Motor neuron (in vitro differentiated cells): Measurements from ENCODE around the gene GH1. TPM values are rescaled to one million over a fixed set of nuclear protein-coding genes. Genes with fewer than 3 reads are reported as not detected.

Experiments used
- ATAC-seq, 8 experiments: fragments of 200-7000 bp; cut with Tn5 transposase; replicated peaks in 6 of 8; 2 replicates each; pipeline ENCODE4 v1.8.0; 2021; ENCODE audit warnings: mild to moderate bottlenecking in 8 of 8, moderate library complexity in 8 of 8
- H3K27ac ChIP-seq, 2 donors: fragments of 250-450 bp; sonication (Bioruptor Pico); 2 replicates each; pipeline ENCODE4 v1.9.0; 2021; ENCODE audit warnings: antibody characterized with exemption in 2 of 2, mild to moderate bottlenecking in 2 of 2, moderate library complexity in 1 of 2
- H3K4me1 ChIP-seq, 2 donors: fragments of 250-450 bp; sonication (Bioruptor Pico); replicated peaks in 1 of 2; 2 replicates each; pipeline ENCODE4 v1.6.1; 2021; ENCODE audit warnings: antibody characterized with exemption in 2 of 2, mild to moderate bottlenecking in 2 of 2, moderate library complexity in 1 of 2
- H3K4me3 ChIP-seq, 5 donors: fragments of 250-450 bp; sonication (Bioruptor Pico); 2 replicates each; pipeline ENCODE4 v1.9.0; 2021; ENCODE audit warnings: antibody characterized with exemption in 5 of 5, mild to moderate bottlenecking in 5 of 5, moderate library complexity in 4 of 5
- WGBS, 10 experiments: fragments of 450-650 bp; shearing (Covaris generic); methylation state at CpG; one replicate each; pipeline ENCODE4 v1.0.0; 2022; 5-methylcytosine and 5-hydroxymethylcytosine counted together
- in situ Hi-C, 9 experiments: fragments of 400-800 bp; cut with MboI; loops; one replicate each; pipeline ENCODE4 v1.15.0; 2021; ENCODE audit warnings: low sequenced_read_pairs in 9 of 9, low pct_unique_long_range_greater_than_20kb in 2 of 9; ENCODE audit not compliant: unreplicated experiment in 9 of 9
- total RNA-seq, 8 experiments: library from RNA; unstranded; fragments of 300-600 nt; gene quantifications; 2 replicates each; pipeline versions ENCODE4 v1.2.3 to v1.2.4, GENCODE V29; 2022

The GH1 gene
- total RNA-seq, 8 experiments from 2014 or later: not detected

DNA sequence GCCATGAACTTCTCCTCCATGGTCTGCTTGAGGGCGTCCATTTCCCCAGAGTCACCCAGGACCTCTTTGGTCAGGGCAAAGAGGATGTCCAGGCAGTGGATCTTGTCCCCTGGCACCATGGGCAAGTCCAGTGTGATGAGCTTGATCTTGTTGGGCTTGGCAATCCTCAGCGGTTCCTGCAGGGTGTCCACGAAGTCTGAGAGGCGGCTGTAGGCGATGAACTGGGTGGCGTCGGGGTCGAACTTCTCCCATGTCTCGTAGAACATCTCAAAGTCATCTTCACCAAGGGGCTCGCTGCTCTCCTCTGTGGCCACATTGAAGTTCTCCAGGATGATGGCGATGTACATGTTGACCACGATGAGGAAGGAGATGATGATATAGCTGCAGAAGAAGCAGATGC, 22.5 kb upstream of the GH1 start:
- no peak overlapping the region for H3K4me3 ChIP-seq
- H3K27ac ChIP-seq: no peak overlapping the region
- no peaks in the 10 kb centered on the region for H3K4me1 ChIP-seq
- 69 to 97% (median 81%) methylated on average over 3 to 10 of the region's 12 CpGs; no CpG with 5 or more reads in 7 of the 10 experiments for WGBS, 10 experiments
- no peak for ATAC-seq
- in situ Hi-C loops: loop anchor here in 2 of 9 experiments (25.0 kb wide), 1 partner anchor 196 kb away; the partner anchor contains the start of gene ERN1 (in 2 of the 2)

DNA sequence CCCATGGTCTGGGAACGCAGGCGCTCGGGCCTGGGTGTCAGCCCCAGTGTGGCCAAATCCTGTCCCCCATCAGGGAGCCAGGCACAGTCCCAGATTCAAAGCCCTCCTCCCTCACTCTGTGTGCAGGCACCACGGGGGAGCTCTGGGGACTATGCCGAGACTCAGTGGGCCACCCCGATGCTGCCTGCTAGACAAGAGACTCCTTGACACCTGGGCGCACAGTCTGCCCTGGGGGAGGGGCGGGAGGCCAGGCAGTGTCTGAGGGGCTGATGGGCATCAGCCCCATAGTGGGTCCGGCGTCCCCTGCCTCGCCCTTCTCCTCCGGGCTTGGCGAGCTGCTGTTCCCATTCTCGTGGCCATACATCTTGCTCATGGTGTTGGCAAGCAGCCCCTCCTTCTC, 21.9 kb upstream of the GH1 start:
- no peak overlapping the region for H3K27ac ChIP-seq
- no peak overlapping the region for H3K4me3 ChIP-seq
- no peak for ATAC-seq
- no peaks in the 10 kb centered on the region for H3K4me1 ChIP-seq
- 87 to 93% (median 90%) methylated on average over 2 to 4 of the region's 14 CpGs; no CpG with 5 or more reads in 7 of the 10 experiments for WGBS, 10 experiments
- in situ Hi-C loops: loop anchor here in 2 of 9 experiments (25.0 kb wide), 1 partner anchor 197 kb away; the partner anchor contains the start of gene ERN1 (in 2 of the 2)

DNA sequence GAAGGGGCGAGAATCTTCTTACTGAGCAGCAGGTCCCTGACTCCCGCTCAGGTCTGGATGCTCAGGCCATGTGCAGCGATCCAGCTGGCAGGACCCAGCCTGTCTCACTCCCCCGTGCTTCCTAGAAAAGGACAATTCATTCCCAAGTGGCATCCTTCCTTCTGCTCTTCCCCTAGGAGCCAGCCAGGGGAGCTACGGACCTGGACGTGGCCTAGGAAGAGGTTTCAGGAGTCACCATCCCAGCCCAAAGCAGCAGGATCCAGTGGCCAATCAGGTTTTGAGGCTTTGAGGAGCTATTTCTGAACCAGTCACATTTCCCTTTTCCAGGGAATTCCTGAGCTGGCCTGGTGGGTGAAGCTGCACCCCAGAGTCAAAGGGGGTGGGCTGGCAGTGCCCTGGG, 21.2 kb upstream of the GH1 start:
- Histone ChIP-seq H3K4me3 (no peak overlapping the region), H3K4me1 (no peaks in the 10 kb centered on the region), H3K27ac (no peak overlapping the region)
- no peak for ATAC-seq
- WGBS, 10 experiments: 75 to 80% (median 80%) methylated on average over 1 to 3 of the region's 6 CpGs; no CpG with 5 or more reads in 7 of the 10 experiments
- in situ Hi-C loops: loop anchor here in 2 of 9 experiments (25.0 kb wide), 1 partner anchor 197 kb away; the partner anchor contains the start of gene ERN1 (in 2 of the 2)

DNA sequence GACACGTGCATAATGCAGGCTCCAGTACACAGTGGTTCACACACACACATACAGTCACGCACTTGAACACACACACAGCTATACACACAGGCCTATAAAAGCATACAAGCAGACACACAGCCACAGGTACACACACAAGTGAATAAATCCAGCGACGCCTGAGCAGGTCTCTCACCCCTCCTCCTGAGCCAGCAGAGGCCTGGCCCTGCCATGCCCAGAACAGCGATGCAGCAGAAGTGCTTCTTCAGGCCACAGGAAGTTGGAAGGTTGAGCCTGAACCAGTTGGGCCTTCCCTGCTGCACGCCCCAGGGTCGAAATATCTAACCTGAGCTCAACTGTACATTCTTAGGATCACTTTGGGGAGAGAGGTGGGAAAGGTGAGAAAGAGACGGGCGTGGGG, 20.8 kb upstream of the GH1 start:
- Histone ChIP-seq H3K27ac (no peak overlapping the region), H3K4me3 (no peak overlapping the region), H3K4me1 (no peaks in the 10 kb centered on the region)
- no peak for ATAC-seq
- in situ Hi-C loops: loop anchor here in 2 of 9 experiments (25.0 kb wide), 1 partner anchor 198 kb away; the partner anchor contains the start of gene ERN1 (in 2 of the 2)
- 100% methylated on average over 1 to 2 of the region's 9 CpGs; no CpG with 5 or more reads in 8 of the 10 experiments for WGBS, 10 experiments

DNA sequence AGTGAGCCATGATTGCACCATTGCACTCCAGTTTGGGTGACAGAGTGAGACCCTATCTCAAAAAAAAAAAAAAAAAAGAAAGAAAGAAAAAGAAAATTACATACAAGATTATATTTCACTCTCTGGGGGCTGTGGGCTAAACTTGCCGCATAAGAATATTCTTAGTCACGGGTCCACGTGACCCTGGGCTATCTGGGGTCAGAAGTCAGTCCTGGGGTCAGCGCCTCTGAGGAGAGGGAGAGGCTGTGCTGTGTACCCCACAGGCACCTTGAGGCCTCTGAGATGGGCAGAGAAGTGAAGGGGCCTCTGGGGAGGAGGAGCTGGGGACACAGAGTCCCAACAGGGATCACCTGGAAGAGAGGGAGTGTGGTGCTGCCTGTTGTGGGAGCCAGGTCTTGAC, 19.3 kb upstream of the GH1 start:
- Histone ChIP-seq H3K27ac (no peak overlapping the region), H3K4me1 (no peaks in the 10 kb centered on the region), H3K4me3 (no peak overlapping the region)
- 40 to 89% (median 84%) methylated on average over 2 to 4 of the region's 4 CpGs; no CpG with 5 or more reads in 7 of the 10 experiments for WGBS, 10 experiments
- no peak for ATAC-seq
- in situ Hi-C loops: loop anchor here in 2 of 9 experiments (25.0 kb wide), 1 partner anchor 199 kb away; the partner anchor contains the start of gene ERN1 (in 2 of the 2)

DNA sequence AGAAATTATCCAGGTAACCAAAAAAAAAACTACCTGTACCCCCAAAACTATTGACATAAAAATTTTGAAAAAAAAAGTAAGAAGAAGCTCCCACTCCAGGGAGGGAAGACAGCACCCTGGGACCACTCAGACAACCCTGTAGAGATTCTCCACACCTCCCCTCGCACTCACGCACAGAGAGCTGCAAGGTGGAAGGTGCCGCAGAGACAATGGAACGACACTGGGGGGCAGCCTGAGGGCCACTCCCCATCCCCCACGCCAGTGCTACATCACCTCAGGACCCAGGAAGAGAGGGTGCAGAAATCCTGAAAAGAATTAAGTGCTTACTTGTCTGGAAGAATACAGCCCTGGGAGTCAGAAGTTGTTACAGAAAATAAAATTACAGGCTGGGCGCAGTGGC, 18.7 kb upstream of the GH1 start:
- no peak for ATAC-seq

DNA sequence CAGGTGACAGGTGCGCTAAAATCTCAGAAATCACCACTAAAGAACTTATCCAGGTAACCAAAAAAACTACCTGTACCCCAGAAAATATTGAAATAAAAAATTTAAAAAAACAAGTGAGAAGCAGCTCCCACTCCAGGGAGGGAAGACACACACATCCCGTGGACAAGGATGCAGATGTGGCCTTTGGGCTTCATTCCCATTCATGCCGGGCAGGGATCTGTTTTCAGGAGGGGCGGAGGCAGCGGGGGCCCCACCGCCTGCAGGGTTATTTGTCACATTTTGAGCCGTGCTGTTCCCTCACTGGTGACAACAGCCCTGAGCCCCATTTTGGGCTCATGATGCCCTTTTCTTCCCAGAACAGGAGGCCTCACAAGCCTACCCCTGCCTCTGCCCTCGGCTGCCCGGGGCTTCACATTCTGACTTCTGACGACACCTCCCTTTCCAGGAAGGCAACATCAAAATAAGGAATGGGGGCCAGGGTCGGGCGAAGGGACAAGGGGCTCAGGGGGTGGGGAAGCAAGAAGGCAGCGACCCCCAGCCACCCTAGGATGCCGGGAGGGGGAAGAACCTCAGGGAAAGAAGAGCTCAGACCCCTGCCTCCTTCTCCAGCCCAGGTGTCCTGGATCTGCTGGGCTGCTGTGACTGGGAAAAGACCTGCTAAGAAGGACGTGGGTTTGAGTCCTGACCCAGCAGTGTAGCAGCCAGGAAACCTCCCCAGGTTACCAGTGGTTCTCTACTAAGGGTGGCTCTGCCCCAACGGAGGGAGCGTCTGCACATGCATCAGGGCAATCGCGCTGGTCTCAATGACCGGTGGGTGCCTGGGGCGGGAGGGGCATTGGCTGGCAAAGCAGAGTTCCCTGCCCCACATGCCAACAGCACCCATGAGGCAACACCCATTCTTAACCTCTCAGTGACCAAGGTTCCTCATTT, 15.8 kb upstream of the GH1 start:
- peaks cover 0 to 7% of the 10 kb centered on the region in 2 donors for H3K4me1 ChIP-seq
- no peak overlapping the region for H3K27ac ChIP-seq
- in situ Hi-C loops: loop anchor here in 2 of 9 experiments (25.0 kb wide), 1 partner anchor 203 kb away; the partner anchor contains the start of gene ERN1 (in 2 of the 2)
- WGBS, 10 experiments: 0 to 100% (median 67%) methylated on average over 1 to 4 of the region's 21 CpGs; no CpG with 5 or more reads in 5 of the 10 experiments
- peak in 2 of 8 experiments; percentile 33 to 58 for ATAC-seq
- H3K4me3 ChIP-seq: no peak overlapping the region

More for the DNA sequence above, 18.7 kb upstream of the GH1 start:
- Histone ChIP-seq H3K4me1 (peaks cover 0 to under 1% of the 10 kb centered on the region in 2 donors), H3K4me3 (no peak overlapping the region), H3K27ac (no peak overlapping the region)
- in situ Hi-C loops: loop anchor here in 2 of 9 experiments (25.0 kb wide), 1 partner anchor 200 kb away; the partner anchor contains the start of gene ERN1 (in 2 of the 2)
- 0 to 96% (median 75%) methylated on average over 1 to 5 of the region's 6 CpGs; no CpG with 5 or more reads in 4 of the 10 experiments for WGBS, 10 experiments

DNA sequence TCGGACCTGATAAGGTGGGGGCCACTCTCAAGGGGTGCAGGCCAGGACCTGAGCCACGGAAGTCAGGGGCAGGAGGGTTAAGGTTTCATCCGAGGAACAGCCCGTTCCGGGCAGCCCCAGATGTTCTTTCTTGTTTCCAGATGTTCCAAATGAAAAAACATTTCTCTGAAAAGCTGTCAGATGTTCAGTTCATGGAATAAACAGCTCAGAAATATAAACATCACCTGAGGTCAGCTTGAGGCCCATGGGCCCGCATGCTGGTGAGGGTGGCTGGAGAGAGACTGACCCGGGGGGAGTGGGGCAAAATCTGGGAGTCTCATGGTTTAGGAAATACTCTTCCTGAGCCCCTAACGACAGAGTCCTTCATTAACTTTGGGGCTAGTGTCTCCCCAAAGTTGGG, 15.0 kb upstream of the GH1 start:
- Histone ChIP-seq H3K4me3 (no peak overlapping the region), H3K4me1 (peaks cover 0 to 7% of the 10 kb centered on the region in 2 donors), H3K27ac (no peak overlapping the region)
- WGBS, 10 experiments: 22 to 100% (median 100%) methylated on average over 1 to 8 of the region's 8 CpGs; no CpG with 5 or more reads in 5 of the 10 experiments
- in situ Hi-C loops: loop anchor here in 2 of 9 experiments (25.0 kb wide), 1 partner anchor 204 kb away; the partner anchor contains the start of gene ERN1 (in 2 of the 2)
- no peak for ATAC-seq

DNA sequence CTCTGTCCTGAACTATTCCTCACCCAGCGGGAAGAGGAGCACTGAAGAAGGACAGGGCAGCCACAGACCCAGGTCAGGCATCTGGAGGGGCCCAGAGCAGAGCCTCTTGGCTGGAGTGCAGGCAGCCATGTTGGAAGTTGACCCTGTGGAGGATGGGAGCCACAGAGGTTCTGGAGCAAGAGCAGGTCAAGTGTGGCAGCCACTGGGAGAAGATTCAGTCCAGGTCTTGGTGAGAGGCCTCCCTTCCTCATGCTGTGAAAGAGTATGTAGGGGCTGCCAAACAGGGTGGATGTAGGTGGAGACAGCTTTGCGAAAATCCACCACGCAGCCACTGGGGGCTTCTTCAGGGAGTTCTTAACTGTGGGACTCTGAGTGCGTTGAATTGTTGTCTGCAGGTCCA, 14.1 kb upstream of the GH1 start:
- H3K4me1 ChIP-seq: peaks cover 0 to 7% of the 10 kb centered on the region in 2 donors
- no peak overlapping the region for H3K27ac ChIP-seq
- WGBS, 10 experiments: 83 to 100% (median 100%) methylated on average over 1 of the region's 4 CpGs; no CpG with 5 or more reads in 7 of the 10 experiments
- in situ Hi-C loops: loop anchor here in 2 of 9 experiments (25.0 kb wide), 1 partner anchor 205 kb away; the partner anchor contains the start of gene ERN1 (in 2 of the 2)
- no peak for ATAC-seq
- no peak overlapping the region for H3K4me3 ChIP-seq

DNA sequence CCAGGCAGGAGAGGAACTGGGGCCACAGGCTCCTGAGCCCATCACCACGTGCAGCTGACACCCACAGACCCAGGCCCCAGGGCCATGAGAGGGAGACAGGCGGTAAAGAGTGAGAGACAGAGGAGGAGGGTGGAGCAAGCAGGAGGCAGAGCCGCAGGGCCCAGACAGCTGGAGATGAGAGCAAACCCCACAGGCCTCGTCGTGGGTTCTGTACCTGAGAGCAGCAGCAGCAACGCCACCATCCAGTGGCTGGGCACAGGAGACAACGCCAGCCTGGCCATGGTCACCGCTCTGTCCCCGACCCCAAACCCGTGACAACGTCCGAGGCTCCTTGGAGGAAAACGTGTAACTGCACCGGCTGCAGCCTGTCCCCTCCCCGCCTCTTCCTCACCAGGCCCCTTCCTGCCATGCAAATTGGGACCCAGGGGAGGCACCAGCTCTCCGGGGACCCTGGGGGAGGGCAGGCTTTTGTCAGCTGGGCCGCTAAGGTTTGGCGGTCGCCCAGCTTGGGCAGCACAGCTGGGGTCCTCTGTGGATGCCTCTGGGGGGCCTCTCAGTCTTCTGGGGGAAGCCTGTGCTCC, 13.4 kb upstream of the GH1 start, which contains the start of gene CD79B:
CD79B (minus strand) TSS at position 351 of the 581 bp plus-strand sequence; CDS start at position 281, 70 bp downstream.
- in situ Hi-C loops: loop anchor here in 2 of 9 experiments (25.0 kb wide), 1 partner anchor 205 kb away; the partner anchor contains the start of gene ERN1 (in 2 of the 2)
- 85% methylated on average over 13 of the region's 19 CpGs; no CpG with 5 or more reads in 9 of the 10 experiments for WGBS, 10 experiments

DNA sequence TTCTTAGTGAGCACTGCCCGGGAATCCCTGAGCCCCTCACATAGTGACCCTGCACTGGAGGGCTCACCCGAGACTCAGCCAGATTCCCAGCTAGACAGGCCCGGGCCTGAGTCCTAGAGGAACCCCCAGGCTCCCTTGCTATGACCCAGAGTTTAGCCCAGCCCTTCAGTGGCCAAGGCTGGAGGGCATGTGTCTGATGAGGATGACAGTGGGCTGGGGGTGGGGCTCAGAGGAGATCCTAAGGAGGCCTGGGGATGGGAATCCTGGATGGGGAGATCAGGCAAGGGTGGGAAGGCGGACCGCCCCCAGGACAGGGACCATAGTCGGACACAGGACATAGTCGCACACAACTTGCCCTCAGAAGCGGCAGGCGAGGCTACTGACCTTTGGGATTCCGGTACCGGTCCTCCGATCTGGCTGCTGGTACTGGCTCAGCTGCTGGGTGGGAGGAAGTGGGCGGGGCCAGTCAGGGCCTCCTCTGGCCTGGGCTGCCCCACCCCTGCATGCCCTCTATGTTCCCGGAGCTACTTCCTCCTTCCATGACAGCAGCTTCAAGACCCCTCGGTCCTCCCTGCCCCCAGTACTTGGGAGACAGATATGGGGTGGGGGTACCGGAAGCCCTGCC, 12.4 kb upstream of the GH1 start:
- Histone ChIP-seq H3K4me1 (peaks cover 0 to 7% of the 10 kb centered on the region in 2 donors), H3K4me3 (no peak overlapping the region), H3K27ac (no peak overlapping the region)
- in situ Hi-C loops: loop anchor here in 2 of 9 experiments (25.0 kb wide), 1 partner anchor 206 kb away; the partner anchor contains the start of gene ERN1 (in 2 of the 2)
- peak in 4 of 8 experiments; percentile 24 to 73 (median 49) for ATAC-seq
- WGBS, 10 experiments: 77% methylated on average over 5 of the region's 16 CpGs; no CpG with 5 or more reads in 9 of the 10 experiments

More for the DNA sequence above, 13.4 kb upstream of the GH1 start, which contains the start of gene CD79B:
- Histone ChIP-seq H3K27ac (no peak within 1 kb of the TSS), H3K4me1 (peaks cover 0 to 7% of the 10 kb centered on the region in 2 donors), H3K4me3 (no peak within 1 kb of the TSS)
- ATAC-seq: peak in 2 of 8 experiments; percentile 18 to 23
